Peyer's patch (tissue), 4 donors: ENCODE data around the gene FOXO6. TPM values are rescaled to one million over a fixed set of nuclear protein-coding genes. Genes with fewer than 3 reads are reported as not detected.

ENCODE experiments used
- DNase-seq, 3 donors: peaks; one replicate each; pipeline ENCODE4 v3.0.0-alpha.2; 2017 to 2019
- H3K27ac ChIP-seq, 4 donors: fragments of 200-600 bp; sonication (generic); one replicate each; pipeline ENCODE4 v1.5.1; 2016 to 2019
- H3K27me3 ChIP-seq, 2 donors: fragments of 200-600 bp; sonication (generic); one replicate each; pipeline ENCODE4 v1.5.1; 2019
- H3K36me3 ChIP-seq, 3 donors: fragments of 200-600 bp; sonication (generic); one replicate each; pipeline ENCODE4 v1.5.1; 2016 to 2019
- H3K4me1 ChIP-seq, 4 donors: fragments of 200-600 bp; sonication (generic); one replicate each; pipeline ENCODE4 v1.5.1; 2016 to 2019
- H3K4me3 ChIP-seq, 4 donors: fragments of 200-600 bp; sonication (generic); 1 replicate in 3 of 4; 2 replicates in 1 of 4; pipeline ENCODE4 v1.5.1; 2016 to 2019; ENCODE audit warnings: mild to moderate bottlenecking in 1 of 4
- H3K9me3 ChIP-seq, 4 donors: fragments of 200-600 bp; sonication (generic); one replicate each; pipeline ENCODE4 v1.5.1; 2016 to 2019; ENCODE audit warnings: mild to moderate bottlenecking in 1 of 4
- POLR2A ChIP-seq, 2 donors: fragments of 450-650 bp; IDR thresholded peaks; one replicate each; pipeline ENCODE4 v1.5.1; 2017; ENCODE audit warnings: antibody characterized with exemption in 2 of 2, mild to moderate bottlenecking in 2 of 2, moderate library complexity in 2 of 2
- total RNA-seq, 4 donors: library from RNA; depleted of rRNA; stranded (reverse); fragments of >200 nt; gene quantifications; one replicate each; pipeline ENCODE4 v1.1.0, GENCODE V29; 2016
- TF ChIP-seq, protein P1 (sequence below), 6 experiments: fragments of 450-650 bp in 4 of 6; fragments of 200-600 bp in 2 of 6; sonication (generic) in 1 of 6; IDR thresholded peaks; one replicate each; pipeline ENCODE4 v1.5.1; 2017 to 2019; ENCODE audit warnings: antibody characterized with exemption in 6 of 6, mild to moderate bottlenecking in 3 of 6, moderate library complexity in 1 of 6

Gene FOXO6
- total RNA-seq = 1 to 10 TPM in 1 of 4 donors, under 1 TPM in 1, not detected in 2; 0.53 to 1.1 TPM

DNA sequence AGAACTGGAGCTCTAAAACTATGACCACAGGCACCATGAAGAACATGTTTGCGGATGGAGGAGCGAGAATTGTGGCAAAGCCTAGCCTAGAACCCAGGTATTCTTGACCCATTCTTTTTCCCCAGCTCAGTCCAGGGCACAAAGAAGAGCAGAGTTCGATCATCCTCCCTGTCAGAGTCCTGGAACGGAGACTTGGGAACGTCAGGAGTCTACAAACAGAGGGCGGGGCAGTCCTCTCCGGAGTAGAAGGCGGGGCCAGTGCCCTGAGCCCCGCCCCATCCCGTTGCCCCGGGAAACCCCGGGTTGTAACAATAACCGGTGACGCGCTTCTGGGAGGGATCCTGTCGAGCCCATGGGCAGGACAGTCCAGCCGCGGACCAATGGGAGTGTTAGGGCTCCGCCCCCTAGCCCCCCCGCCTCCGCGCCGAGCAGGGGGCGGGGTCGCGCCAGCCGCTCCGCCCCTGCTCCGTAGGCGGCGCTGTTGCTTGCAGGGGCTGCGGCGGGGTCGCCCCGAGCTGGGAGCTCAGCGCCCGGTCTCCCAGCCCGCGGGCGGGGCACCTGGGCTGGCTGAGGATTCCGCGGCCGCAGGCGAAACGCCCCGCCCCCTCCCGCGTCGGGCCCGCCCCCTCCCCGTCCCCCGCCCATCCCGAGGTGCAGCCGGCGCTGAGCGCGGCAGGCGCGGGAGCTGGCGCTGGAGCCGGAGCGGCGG lies at the start of gene FOXO6:
TSS of gene FOXO6 (plus strand) at position 649 of the 709 bp plus-strand sequence.
- peak; percentile 96 to 99 (median 99) for DNase-seq
- Histone ChIP-seq H3K27ac (peak within 1 kb of the TSS in 3 of 4 donors; percentile 46 to 79 (median 57)), H3K4me3 (peak within 1 kb of the TSS; percentile 60 to 92 (median 74)), H3K27me3 (peaks cover 0 to 4% of the 10 kb centered on the region in 2 donors), H3K9me3 (no peaks in the 10 kb centered on the region), H3K4me1 (peaks cover 4 to 49% (median 10%) of the 10 kb centered on the region in 4 donors), H3K36me3 (no peaks in the 10 kb centered on the region)
- TF ChIP-seq POLR2A (IDR thresholded peaks at IDR 0.05) = no peak
- TF ChIP-seq, protein P1, sequence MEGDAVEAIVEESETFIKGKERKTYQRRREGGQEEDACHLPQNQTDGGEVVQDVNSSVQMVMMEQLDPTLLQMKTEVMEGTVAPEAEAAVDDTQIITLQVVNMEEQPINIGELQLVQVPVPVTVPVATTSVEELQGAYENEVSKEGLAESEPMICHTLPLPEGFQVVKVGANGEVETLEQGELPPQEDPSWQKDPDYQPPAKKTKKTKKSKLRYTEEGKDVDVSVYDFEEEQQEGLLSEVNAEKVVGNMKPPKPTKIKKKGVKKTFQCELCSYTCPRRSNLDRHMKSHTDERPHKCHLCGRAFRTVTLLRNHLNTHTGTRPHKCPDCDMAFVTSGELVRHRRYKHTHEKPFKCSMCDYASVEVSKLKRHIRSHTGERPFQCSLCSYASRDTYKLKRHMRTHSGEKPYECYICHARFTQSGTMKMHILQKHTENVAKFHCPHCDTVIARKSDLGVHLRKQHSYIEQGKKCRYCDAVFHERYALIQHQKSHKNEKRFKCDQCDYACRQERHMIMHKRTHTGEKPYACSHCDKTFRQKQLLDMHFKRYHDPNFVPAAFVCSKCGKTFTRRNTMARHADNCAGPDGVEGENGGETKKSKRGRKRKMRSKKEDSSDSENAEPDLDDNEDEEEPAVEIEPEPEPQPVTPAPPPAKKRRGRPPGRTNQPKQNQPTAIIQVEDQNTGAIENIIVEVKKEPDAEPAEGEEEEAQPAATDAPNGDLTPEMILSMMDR (IDR thresholded peaks at IDR 0.05) = peak; percentile 29 to 77 (median 54)

DNA sequence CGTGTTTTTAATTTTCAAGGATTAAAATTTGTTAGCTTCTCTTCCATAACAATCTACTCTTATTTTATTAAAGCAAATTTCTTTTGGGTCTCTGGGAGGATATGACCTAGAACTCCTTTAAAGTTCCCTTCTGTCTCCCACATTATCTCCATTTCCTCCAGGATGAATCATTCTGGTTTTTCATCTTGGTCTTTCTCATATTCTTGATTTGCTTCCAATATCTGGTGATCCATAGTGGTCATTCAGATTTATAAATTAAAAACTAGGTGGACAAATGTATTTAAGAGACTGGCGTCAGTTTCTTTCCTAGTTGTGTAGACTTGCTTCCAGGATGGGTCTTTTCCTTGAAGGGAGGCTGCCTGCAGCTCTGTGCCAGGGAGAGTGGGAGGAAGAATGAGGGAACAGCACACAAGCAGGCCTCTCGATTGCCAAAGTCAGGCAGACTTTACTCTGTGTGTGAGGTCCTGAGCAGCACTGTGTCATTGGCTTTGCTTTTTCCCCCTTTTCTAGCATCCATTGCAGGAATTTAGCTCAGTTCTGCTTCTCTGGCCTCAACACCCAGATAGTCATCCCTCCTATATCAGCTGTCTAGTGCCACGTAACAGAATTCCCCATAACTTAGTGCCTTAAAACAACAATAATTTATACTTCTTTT lies 48.1 kb upstream of the FOXO6 start:
- no peak overlapping the region for H3K27ac ChIP-seq
- no peak overlapping the region for H3K4me3 ChIP-seq
- H3K9me3 ChIP-seq = no peaks in the 10 kb centered on the region
- H3K36me3 ChIP-seq = no peaks in the 10 kb centered on the region
- no peaks in the 10 kb centered on the region for H3K4me1 ChIP-seq
- DNase-seq = no peak
- TF ChIP-seq POLR2A (IDR thresholded peaks at IDR 0.05) = no peak
- TF ChIP-seq, protein P1 (IDR thresholded peaks at IDR 0.05) = no peak
- no peaks in the 10 kb centered on the region for H3K27me3 ChIP-seq

DNA sequence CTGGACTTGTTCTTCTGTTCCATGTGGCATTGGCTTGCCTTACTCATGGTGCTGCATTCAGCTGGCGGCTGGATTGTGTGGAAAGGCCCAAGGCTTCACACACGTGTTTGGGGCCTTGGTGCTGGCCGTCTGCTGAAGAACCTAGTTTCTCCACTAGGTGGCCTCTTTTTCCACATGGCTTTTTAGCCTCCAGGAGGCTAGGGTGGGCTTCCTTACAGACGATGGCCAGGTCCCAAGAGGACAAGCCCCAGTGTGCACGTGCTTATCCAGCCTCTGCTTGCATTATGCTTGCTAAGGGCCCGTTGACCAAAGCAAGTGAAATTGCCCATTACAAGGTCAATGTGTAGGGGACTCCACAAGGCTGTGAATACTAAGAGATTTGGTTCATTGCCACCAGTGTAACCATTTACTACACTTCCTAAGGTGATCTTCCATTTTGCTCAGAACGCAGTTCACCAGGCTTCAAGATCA lies 47.5 kb upstream of the FOXO6 start:
- DNase-seq = no peak
- TF ChIP-seq, protein P1 (IDR thresholded peaks at IDR 0.05) = peak in 4 of 6 experiments; percentile 31 to 35 (median 32)
- no peak for TF ChIP-seq POLR2A (IDR thresholded peaks at IDR 0.05)

DNA sequence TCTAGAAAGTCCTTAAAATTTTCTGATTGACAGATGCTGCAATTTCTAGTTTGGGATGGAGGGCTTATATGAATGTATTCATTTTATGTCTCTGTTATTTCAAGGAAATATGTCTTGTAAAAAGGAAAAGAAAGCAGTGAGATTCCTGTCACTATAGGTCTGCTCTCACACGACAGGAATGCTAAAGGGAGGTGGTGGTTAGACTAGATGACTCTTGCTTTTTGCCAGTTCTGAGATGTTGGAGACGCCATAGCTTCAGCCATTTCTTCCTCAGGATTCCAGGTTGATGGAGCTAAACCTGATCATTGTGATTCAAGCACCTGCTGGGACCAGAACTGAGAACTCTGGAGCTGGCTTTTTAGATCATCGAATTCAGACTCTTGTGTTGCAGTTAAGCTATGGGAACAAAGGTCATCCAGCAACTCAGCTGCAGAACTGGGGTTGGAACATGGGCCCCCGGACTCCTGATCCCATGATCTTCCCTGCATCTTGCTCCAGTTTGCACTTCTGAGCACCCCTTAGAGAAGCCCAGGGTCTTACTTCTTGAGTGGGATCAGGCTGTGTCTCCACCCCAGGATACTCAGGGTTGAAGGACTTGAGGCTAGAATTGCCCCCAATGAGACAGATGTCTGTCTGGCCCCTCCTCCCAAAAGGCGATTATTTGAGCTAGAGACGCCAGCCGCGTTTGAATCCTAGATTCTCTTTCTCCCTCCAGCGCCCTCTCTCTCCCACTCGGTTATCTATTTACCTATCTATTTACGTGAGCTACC lies 46.7 kb upstream of the FOXO6 start:
- H3K4me3 ChIP-seq = no peak overlapping the region
- H3K27ac ChIP-seq = no peak overlapping the region
- no peak for TF ChIP-seq POLR2A (IDR thresholded peaks at IDR 0.05)
- DNase-seq = no peak
- H3K4me1 ChIP-seq = no peaks in the 10 kb centered on the region
- no peaks in the 10 kb centered on the region for H3K27me3 ChIP-seq
- no peaks in the 10 kb centered on the region for H3K36me3 ChIP-seq
- no peaks in the 10 kb centered on the region for H3K9me3 ChIP-seq

More for the DNA sequence above, 47.5 kb upstream of the FOXO6 start:
- Histone ChIP-seq H3K36me3 (no peaks in the 10 kb centered on the region), H3K9me3 (no peaks in the 10 kb centered on the region), H3K27ac (no peak overlapping the region), H3K4me3 (no peak overlapping the region), H3K27me3 (no peaks in the 10 kb centered on the region), H3K4me1 (no peaks in the 10 kb centered on the region)

DNA sequence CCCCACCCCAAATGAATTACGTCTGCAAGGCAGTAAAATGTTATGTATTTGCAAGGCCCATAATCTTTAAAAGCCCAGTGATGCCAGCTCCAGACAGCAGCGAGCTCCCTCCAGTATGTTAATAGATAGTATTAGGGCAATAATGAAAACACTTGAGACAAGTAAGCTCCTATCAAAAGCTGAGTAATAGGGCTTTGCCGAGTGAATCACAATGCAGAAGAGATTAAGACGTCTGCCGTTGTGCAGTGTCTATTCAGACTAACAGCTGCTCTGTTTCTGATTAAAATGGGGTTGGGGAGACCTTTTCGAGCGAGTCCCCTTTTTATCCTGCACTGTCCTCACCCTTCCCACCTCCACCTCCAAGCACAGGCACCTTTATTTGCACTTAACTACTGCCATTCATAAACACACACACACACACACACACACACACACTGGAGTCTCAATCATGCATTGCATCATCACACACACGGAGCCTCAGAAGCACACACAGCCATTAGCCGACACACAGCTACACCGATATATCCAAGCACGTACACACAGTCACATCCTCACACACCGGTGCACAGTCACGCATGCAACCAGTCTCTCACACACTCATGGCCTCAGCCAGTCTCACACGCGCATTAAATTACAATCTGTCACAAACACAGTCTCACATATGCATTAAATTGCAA lies 46.0 kb upstream of the FOXO6 start:
- no peak for DNase-seq
- H3K9me3 ChIP-seq = no peaks in the 10 kb centered on the region
- no peak overlapping the region for H3K4me3 ChIP-seq
- TF ChIP-seq, protein P1 (IDR thresholded peaks at IDR 0.05) = no peak
- no peaks in the 10 kb centered on the region for H3K4me1 ChIP-seq
- H3K27ac ChIP-seq = no peak overlapping the region
- no peaks in the 10 kb centered on the region for H3K27me3 ChIP-seq
- H3K36me3 ChIP-seq = no peaks in the 10 kb centered on the region
